ENCODE measurements around the gene ZNF283.

DNA sequence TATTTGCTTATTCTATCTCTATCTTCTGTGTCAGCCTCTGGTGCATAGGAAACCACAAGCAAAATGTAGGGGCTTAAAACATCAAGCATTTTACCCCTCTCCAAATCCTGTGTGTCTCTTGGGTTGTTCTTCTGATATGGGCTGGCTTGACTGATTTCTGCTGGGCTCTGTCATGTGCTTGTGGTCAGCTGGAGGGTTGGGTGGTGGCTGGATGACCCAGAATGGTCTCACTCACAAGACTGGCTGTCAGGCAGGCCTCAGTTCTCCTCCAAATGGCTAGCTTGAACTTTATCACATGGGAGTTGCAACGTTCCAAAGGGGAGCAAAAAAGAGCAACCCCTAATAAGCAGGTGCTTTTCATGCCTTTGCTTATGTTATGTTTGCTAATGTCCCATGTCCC lies 15.3 kb upstream of the ZNF283 start:
- TF ChIP-seq, protein P1, sequence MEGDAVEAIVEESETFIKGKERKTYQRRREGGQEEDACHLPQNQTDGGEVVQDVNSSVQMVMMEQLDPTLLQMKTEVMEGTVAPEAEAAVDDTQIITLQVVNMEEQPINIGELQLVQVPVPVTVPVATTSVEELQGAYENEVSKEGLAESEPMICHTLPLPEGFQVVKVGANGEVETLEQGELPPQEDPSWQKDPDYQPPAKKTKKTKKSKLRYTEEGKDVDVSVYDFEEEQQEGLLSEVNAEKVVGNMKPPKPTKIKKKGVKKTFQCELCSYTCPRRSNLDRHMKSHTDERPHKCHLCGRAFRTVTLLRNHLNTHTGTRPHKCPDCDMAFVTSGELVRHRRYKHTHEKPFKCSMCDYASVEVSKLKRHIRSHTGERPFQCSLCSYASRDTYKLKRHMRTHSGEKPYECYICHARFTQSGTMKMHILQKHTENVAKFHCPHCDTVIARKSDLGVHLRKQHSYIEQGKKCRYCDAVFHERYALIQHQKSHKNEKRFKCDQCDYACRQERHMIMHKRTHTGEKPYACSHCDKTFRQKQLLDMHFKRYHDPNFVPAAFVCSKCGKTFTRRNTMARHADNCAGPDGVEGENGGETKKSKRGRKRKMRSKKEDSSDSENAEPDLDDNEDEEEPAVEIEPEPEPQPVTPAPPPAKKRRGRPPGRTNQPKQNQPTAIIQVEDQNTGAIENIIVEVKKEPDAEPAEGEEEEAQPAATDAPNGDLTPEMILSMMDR (IDR thresholded peaks at IDR 0.05; ENCODE audit: low read length), result no peak
- no peak for TF ChIP-seq EZH2 (IDR thresholded peaks at IDR 0.05; ENCODE audit: borderline replicate concordance, low read length)
